Stomach (tissue), 9 donors: Measurements from ENCODE around the gene PCP2. TPM values are rescaled to one million over a fixed set of nuclear protein-coding genes. Genes with fewer than 3 reads are reported as not detected.

Experiments
- DNase-seq, 2 donors: peaks; one replicate each; pipeline versions ENCODE4 v3.0.0 to v3.0.0-alpha.2; 2013 to 2019
- H3K27ac ChIP-seq, 5 donors: fragments of 200-600 bp in 4 of 5; sonication (generic) in 4 of 5; one replicate each; pipeline ENCODE4 v1.5.1; 2013 to 2019; ENCODE audit warnings: mild to moderate bottlenecking in 1 of 5, moderate library complexity in 1 of 5
- H3K27me3 ChIP-seq, 3 donors: fragments of 200-600 bp; sonication (generic); one replicate each; pipeline ENCODE4 v1.5.1; 2017 to 2019; ENCODE audit warnings: mixed run types in 1 of 3
- H3K36me3 ChIP-seq, 4 donors: fragments of 200-600 bp; sonication (generic); 1 replicate in 3 of 4; 2 replicates in 1 of 4; pipeline ENCODE4 v1.5.1; 2016 to 2019
- H3K4me1 ChIP-seq, 4 donors: fragments of 200-600 bp; sonication (generic); one replicate each; pipeline ENCODE4 v1.5.1; 2016 to 2019
- H3K4me3 ChIP-seq, 4 donors: fragments of 200-600 bp; sonication (generic) in 3 of 4; one replicate each; pipeline ENCODE4 v1.5.1; 2016 to 2019; ENCODE audit warnings: mild to moderate bottlenecking in 1 of 4
- H3K9me3 ChIP-seq, 4 donors: fragments of 200-600 bp; sonication (generic); one replicate each; pipeline ENCODE4 v1.5.1; 2016 to 2019
- EP300 ChIP-seq: sonication (generic); formaldehyde crosslinking; IDR thresholded peaks from one replicate; pipeline ENCODE4 v1.6.1; 2017; ENCODE audit warnings: antibody characterized with exemption
- POLR2A ChIP-seq, 4 donors: fragments of 450-650 bp; IDR thresholded peaks; one replicate each; pipeline ENCODE4 v1.6.1; 2016; ENCODE audit warnings: antibody characterized with exemption in 4 of 4, control low read depth in 2 of 4, mild to moderate bottlenecking in 1 of 4, moderate library complexity in 1 of 4
- POLR2AphosphoS5 ChIP-seq, 3 donors: sonication (generic); formaldehyde crosslinking; IDR thresholded peaks; one replicate each; pipeline ENCODE4 v1.6.1; 2016; ENCODE audit warnings: antibody characterized with exemption in 3 of 3
- WGBS, 5 donors: extraction: QIAGEN DNeasy Blood & Tissue Kit in 3 of 5; methylation state at CpG; one replicate each; pipeline versions ENCODE4 v1.1.5 to v1.1.7; 2013 to 2018; 5-methylcytosine and 5-hydroxymethylcytosine counted together
- intact Hi-C: fragments of 100-400 bp; cut with DNase I; formaldehyde crosslinking; loops from one replicate; pipeline ENCODE4 v1.15.1; 2023; ENCODE audit warnings: low total_unique reads
- polyA plus RNA-seq, 3 donors: library from polyadenylated mRNA; stranded (reverse); fragments of 200-250 nt; gene quantifications; one replicate each; pipeline ENCODE4 v1.2.3, GENCODE V29; 2013
- total RNA-seq, 5 donors: library from RNA; depleted of rRNA; stranded (reverse); fragments of >200 nt; gene quantifications; one replicate each; pipeline versions ENCODE4 v1.1.0 to v1.2.3, GENCODE V29; 2014 to 2016
- TF ChIP-seq, protein P1 (sequence below), 7 experiments: fragments of 450-650 bp in 4 of 7; fragments of 200-600 bp in 3 of 7; sonication (generic) in 3 of 7; IDR thresholded peaks; one replicate each; pipeline ENCODE4 v1.5.1; 2016 to 2019; ENCODE audit warnings: antibody characterized with exemption in 7 of 7, control low read depth in 2 of 7, mild to moderate bottlenecking in 1 of 7
- donor health status: healthy with polysubstance abuse.
- donor health status: Bipolar disorder and iron deficiency.
- donor health status: healthy.

The PCP2 gene
- total and polyA plus RNA-seq, 8 donors = 2.7 to 9.3 (median 4.0) TPM; not detected in 4

DNA sequence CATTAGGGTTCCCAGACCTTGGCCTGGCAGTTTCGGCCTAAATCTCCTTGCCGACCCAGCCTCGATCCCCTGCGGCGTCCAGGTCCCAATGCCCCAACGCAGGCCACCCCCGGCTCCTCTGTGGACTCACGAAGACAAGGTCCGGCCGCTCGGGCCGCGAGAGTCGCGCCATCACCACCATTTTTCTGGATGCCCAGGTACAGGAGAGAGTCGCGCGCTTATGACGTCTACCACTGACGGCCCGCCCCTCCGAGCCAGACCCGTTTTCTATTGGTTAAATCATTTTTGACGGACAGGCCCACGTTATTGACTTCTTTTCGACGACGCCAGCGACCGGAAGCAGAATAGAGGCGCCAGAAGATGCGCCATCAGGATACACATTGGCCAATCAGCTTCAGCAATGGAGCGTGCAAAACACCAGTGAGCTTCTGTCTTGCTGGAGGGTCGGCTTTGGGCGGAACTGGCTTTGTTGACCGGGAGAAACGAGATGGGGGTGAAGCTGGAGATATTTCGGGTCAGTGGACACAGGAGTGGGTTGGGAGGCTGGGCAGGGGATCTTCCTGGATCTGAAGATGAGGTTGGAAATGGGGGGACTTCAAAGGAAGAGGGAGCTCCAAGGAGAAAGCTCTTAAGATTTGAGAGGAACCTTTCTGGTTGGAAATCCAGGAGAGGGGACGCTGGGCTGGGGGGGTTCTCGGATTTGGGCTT, 4.0 kb downstream of the PCP2 start, which contains the start of the genes PET100 and XAB2:
TSS of gene PET100 (plus strand) at position 447 of the 708 bp plus-strand sequence. CDS start at position 488, 41 bp downstream.
TSS of gene XAB2 (minus strand) at position 199 of the 708 bp plus-strand sequence. CDS start at position 181, 18 bp downstream.
- no peaks in the 10 kb centered on the region for H3K9me3 ChIP-seq
- intact Hi-C loops = no loop called here
- TF ChIP-seq POLR2A (IDR thresholded peaks at IDR 0.05) (peak in 1 of 4 donors; percentile 8), POLR2AphosphoS5 (IDR thresholded peaks at IDR 0.05) (peak; percentile 44 to 89 (median 49)), EP300 (no peak)
- TF ChIP-seq, protein P1, sequence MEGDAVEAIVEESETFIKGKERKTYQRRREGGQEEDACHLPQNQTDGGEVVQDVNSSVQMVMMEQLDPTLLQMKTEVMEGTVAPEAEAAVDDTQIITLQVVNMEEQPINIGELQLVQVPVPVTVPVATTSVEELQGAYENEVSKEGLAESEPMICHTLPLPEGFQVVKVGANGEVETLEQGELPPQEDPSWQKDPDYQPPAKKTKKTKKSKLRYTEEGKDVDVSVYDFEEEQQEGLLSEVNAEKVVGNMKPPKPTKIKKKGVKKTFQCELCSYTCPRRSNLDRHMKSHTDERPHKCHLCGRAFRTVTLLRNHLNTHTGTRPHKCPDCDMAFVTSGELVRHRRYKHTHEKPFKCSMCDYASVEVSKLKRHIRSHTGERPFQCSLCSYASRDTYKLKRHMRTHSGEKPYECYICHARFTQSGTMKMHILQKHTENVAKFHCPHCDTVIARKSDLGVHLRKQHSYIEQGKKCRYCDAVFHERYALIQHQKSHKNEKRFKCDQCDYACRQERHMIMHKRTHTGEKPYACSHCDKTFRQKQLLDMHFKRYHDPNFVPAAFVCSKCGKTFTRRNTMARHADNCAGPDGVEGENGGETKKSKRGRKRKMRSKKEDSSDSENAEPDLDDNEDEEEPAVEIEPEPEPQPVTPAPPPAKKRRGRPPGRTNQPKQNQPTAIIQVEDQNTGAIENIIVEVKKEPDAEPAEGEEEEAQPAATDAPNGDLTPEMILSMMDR (IDR thresholded peaks at IDR 0.05) = peak in 1 of 7 experiments; percentile 11
- peak within 1 kb of the TSS; percentile 76 to 89 (median 87) for H3K27ac ChIP-seq
- H3K27me3 ChIP-seq = no peaks in the 10 kb centered on the region
- peaks cover 25 to 47% (median 42%) of the 10 kb centered on the region in 4 donors for H3K4me1 ChIP-seq
- peaks cover 11 to 52% (median 44%) of the 10 kb centered on the region in 4 donors for H3K36me3 ChIP-seq
- WGBS, 5 donors = 0 to 1% (median 0%) methylated on average over 39 to 40 of the region's 40 CpGs
- DNase-seq = peak; percentile 97 to 99
- peak within 1 kb of the TSS; percentile 77 to 98 (median 88) for H3K4me3 ChIP-seq

DNA sequence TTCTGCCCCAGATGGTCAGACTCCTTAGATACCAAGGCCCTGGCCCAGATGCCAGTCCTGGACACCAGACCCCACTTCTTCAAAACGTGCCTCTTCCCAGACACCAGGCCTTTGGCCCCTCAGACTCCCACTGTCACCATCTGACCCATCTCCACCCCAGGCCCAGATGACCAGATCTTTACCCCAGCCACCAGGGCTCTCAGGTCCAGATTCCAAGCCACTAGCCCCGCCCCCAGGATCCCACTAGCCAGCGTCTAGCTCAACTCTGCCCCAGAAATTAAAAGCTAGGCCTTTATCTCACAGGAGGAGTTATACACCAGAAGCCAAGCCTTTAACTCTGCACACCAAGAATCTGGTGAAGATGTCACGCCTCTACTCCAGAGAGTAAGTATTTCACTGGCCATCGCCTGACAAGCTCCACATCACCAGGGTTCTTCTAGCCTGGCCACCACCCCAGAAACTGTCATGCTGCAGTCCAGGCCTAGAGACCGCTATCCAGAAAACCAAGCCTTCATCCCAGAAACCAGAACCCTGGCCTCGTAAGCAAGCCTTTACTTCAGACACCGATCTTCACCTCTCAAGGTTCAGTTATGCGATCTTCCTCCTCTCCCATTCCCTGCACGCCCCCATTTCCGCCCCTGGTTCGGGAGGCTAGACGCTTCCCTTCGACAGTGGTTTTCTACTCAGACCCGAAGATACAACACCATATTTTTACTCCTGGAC, 4.8 kb downstream of the PCP2 start:
- H3K36me3 ChIP-seq = peaks cover 12 to 59% (median 52%) of the 10 kb centered on the region in 4 donors
- WGBS, 5 donors = 3 to 5% (median 3%) methylated on average over 15 of the region's 15 CpGs
- intact Hi-C loops = no loop called here

DNA sequence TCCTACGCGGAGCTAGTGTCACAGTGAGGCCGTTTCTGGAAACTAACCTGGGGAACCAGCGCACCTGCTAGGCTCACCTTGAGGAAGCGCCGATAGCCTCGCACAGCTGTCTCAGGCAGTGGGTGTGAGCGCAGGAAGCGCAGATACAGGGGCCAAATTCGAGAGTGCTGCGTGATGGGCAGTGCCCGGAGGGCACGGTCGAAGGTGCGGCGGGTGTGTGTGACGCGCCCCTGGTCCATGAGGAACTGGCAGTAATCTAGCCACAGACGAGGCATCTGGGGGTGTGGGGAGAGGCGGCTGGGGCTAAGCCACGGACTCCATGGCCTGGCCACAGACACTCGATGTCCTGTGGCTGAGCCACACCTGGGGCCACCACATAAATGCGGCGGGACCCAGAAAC, 6.4 kb downstream of the PCP2 start:
- Histone ChIP-seq H3K27me3 (no peaks in the 10 kb centered on the region), H3K36me3 (peaks cover 28 to 67% (median 60%) of the 10 kb centered on the region in 4 donors), H3K27ac (no peak overlapping the region), H3K4me3 (peak overlapping the region in 1 of 4 donors; percentile 9), H3K9me3 (no peaks in the 10 kb centered on the region), H3K4me1 (peaks cover 25 to 47% (median 42%) of the 10 kb centered on the region in 4 donors)
- DNase-seq = no peak
- intact Hi-C loops = no loop called here
- 89 to 97% (median 92%) methylated on average over 22 to 24 of the region's 24 CpGs for WGBS, 5 donors
- TF ChIP-seq POLR2A (IDR thresholded peaks at IDR 0.05) = no peak
- no peak for TF ChIP-seq EP300
- TF ChIP-seq POLR2AphosphoS5 (IDR thresholded peaks at IDR 0.05) = no peak
- TF ChIP-seq, protein P1 (IDR thresholded peaks at IDR 0.05) = no peak

More for the DNA sequence above, 4.8 kb downstream of the PCP2 start:
- TF ChIP-seq EP300 (no peak), POLR2AphosphoS5 (IDR thresholded peaks at IDR 0.05) (no peak)
- H3K4me1 ChIP-seq = peaks cover 25 to 47% (median 42%) of the 10 kb centered on the region in 4 donors
- no peak for DNase-seq
- H3K9me3 ChIP-seq = no peaks in the 10 kb centered on the region
- H3K4me3 ChIP-seq = peak overlapping the region; percentile 77 to 98 (median 88)
- no peaks in the 10 kb centered on the region for H3K27me3 ChIP-seq
- peak overlapping the region; percentile 76 to 89 (median 87) for H3K27ac ChIP-seq

DNA sequence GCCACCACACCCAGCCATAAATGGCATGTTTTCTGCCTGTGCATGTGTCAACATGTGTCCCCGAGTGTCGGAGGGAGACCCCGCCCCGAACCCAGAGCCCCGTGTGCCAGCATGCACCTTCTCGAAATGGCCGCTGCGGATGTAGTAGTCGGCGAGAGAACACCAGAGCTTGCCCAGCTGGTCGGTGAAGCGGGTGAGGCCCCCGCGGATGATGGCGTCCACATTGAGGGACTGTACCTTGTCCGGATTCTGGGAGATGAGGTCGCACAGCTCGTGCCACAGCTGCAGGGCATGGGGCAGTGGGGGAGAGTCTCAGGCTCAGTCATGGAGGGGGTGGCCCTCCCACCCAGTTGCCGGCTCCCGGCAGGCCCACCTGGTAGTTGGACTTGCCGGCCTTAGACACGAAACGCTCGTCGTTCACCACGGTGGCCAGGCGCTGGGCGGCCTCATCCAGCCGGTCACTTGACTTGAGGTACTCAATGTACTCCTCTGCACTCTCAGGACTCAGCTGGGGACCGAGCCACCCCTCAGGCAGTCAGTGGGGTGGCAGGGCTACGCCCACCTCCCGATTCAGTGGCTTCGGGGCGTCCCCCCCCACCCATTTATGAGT, 7.7 kb downstream of the PCP2 start:
- WGBS, 5 donors = 96 to 97% (median 96%) methylated on average over 24 to 34 of the region's 34 CpGs
- DNase-seq = no peak
- H3K36me3 ChIP-seq = peaks cover 41 to 71% (median 65%) of the 10 kb centered on the region in 4 donors

More for the DNA sequence above, 7.7 kb downstream of the PCP2 start:
- Histone ChIP-seq H3K4me1 (peaks cover 20 to 38% (median 35%) of the 10 kb centered on the region in 4 donors), H3K27ac (no peak overlapping the region), H3K9me3 (no peaks in the 10 kb centered on the region), H3K27me3 (no peaks in the 10 kb centered on the region), H3K4me3 (no peak overlapping the region)
- TF ChIP-seq POLR2A (IDR thresholded peaks at IDR 0.05) (no peak), POLR2AphosphoS5 (IDR thresholded peaks at IDR 0.05) (no peak), EP300 (no peak)
- TF ChIP-seq, protein P1 (IDR thresholded peaks at IDR 0.05) = no peak
- intact Hi-C loops = no loop called here
